ENCODE results near the gene CBLB.

CBLB gene

DNA sequence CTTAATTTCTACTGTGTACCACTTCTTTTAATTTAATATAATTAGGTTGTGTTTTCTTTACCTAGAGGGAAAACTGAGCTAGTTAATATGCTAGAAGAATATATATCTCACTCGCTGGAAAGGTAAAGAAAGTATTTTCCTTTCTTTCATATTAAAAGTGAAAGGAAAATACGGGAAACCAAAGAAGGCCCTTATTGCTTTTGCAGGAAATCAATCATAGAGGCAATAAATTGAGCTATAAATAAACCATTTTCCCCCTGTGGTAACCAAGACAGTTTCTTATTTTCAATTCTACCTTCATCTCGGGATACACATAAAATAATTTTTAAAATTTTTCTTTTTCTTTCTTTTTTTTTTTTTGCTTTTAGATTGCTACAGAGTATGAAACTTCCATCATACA lies 101.6 kb downstream of the CBLB start:
- ATAC-seq (ENCODE audit: low read depth) (no peak), DNase-seq (ENCODE audit: low spot score) (no peak)
- TF ChIP-seq, protein P1, sequence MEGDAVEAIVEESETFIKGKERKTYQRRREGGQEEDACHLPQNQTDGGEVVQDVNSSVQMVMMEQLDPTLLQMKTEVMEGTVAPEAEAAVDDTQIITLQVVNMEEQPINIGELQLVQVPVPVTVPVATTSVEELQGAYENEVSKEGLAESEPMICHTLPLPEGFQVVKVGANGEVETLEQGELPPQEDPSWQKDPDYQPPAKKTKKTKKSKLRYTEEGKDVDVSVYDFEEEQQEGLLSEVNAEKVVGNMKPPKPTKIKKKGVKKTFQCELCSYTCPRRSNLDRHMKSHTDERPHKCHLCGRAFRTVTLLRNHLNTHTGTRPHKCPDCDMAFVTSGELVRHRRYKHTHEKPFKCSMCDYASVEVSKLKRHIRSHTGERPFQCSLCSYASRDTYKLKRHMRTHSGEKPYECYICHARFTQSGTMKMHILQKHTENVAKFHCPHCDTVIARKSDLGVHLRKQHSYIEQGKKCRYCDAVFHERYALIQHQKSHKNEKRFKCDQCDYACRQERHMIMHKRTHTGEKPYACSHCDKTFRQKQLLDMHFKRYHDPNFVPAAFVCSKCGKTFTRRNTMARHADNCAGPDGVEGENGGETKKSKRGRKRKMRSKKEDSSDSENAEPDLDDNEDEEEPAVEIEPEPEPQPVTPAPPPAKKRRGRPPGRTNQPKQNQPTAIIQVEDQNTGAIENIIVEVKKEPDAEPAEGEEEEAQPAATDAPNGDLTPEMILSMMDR (IDR thresholded peaks at IDR 0.05; ENCODE audit: poor library complexity, severe bottlenecking), result no peak
- Histone ChIP-seq H3K36me3 (ENCODE audit: low read depth) (no peaks in the 10 kb centered on the region), H3K9me3 (ENCODE audit: severe bottlenecking) (no peaks in the 10 kb centered on the region), H3K27me3 (ENCODE audit: insufficient read depth, poor library complexity, severe bottlenecking) (no peaks in the 10 kb centered on the region), H3K4me3 (ENCODE audit: severe bottlenecking) (no peak overlapping the region), H3K4me1 (ENCODE audit: insufficient read depth, poor library complexity, severe bottlenecking) (no peaks in the 10 kb centered on the region), H3K27ac (ENCODE audit: poor library complexity, severe bottlenecking) (no peak overlapping the region)

DNA sequence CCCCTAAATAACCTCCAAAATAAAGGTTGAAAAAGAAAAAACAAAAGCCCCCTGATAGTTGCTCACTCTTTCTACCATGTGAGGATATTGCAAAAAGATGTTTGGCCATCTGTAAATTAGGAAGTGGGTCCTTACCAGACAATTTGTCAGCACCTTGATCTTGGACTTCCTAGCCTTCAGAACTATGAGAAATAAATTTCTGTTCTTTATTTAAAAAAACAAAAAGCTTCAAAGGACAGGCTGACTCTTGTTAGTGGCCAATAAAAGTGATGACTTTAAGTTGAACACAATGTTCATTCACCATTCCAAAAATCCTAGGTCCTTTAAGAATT lies 103.5 kb downstream of the CBLB start:
- no peak for DNase-seq (ENCODE audit: low spot score)
- H3K36me3 ChIP-seq (ENCODE audit: low read depth), result no peaks in the 10 kb centered on the region

DNA sequence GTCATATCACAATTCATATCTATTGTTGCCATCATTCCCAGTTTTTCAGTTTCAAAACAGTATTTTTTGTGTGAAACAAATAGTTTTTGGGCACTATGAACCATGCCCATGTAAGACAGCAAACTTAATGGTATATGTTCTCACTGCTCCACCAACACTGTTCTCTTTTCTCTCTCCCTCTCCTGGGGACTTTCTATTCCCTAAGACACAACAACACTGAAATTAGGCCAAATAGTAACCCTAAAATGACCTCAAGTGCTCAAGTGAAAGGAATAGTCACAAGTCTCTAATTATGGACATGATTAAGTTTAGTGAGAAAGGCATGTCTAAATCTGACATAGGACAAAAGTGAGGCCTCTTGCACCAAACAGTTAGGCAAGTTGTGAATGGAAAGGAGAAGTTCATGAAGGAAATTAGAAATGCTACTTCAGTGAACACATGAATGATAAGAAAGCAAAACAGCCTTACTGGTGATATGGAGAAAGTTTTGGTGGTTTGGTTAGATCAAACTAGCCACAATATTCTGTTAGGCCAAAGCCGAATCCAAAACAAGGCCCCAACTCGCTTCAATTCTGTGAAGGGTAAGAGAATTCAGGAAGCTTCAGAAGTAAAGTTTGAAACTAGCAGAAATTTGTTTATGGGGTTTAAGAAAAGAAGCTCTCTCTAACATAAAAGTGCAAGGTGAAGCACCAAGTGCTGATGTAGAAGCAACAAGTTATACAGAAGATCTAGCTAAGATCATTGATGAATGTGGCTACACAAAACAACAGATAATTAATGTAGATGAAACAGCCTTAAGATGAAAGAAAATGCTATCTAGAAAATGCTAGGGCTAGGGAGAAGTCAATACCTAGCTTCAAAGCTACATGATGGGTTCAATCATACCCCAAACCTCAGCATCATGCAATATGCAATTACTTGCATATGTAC lies 104.2 kb downstream of the CBLB start:
- Histone ChIP-seq H3K4me1 (ENCODE audit: insufficient read depth, poor library complexity, severe bottlenecking) (no peaks in the 10 kb centered on the region), H3K4me3 (ENCODE audit: severe bottlenecking) (no peak overlapping the region), H3K27ac (ENCODE audit: poor library complexity, severe bottlenecking) (no peak overlapping the region), H3K36me3 (ENCODE audit: low read depth) (no peaks in the 10 kb centered on the region), H3K27me3 (ENCODE audit: insufficient read depth, poor library complexity, severe bottlenecking) (no peaks in the 10 kb centered on the region), H3K9me3 (ENCODE audit: severe bottlenecking) (peaks cover 2% of the 10 kb centered on the region)
- DNase-seq (ENCODE audit: low spot score) (no peak), ATAC-seq (ENCODE audit: low read depth) (no peak)
- TF ChIP-seq, protein P1 (IDR thresholded peaks at IDR 0.05; ENCODE audit: poor library complexity, severe bottlenecking), result no peak

More for the DNA sequence above, 103.5 kb downstream of the CBLB start:
- no peak for ATAC-seq (ENCODE audit: low read depth)
- no peaks in the 10 kb centered on the region for H3K4me1 ChIP-seq (ENCODE audit: insufficient read depth, poor library complexity, severe bottlenecking)
- TF ChIP-seq, protein P1 (IDR thresholded peaks at IDR 0.05; ENCODE audit: poor library complexity, severe bottlenecking), result no peak
- no peak overlapping the region for H3K4me3 ChIP-seq (ENCODE audit: severe bottlenecking)
- H3K27me3 ChIP-seq (ENCODE audit: insufficient read depth, poor library complexity, severe bottlenecking), result no peaks in the 10 kb centered on the region
- no peak overlapping the region for H3K27ac ChIP-seq (ENCODE audit: poor library complexity, severe bottlenecking)
- peaks cover 2% of the 10 kb centered on the region for H3K9me3 ChIP-seq (ENCODE audit: severe bottlenecking)

DNA sequence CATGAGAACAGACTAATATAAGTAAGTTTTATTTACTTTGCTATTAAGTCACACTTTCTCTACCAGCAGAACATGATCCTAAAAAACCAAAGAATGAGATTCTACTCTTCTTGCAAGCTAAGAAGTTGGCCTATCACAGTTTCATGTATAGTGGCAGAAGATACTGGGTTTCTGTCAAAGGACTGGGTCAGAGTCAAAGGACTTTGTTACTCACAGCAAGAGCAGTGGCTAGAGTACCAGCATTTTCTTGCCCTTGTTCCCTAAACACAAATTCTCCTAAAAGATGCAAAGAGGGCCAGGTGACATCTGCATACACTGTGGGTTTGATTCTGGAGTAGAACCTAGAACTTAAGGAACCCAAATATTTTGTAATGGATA lies 105.2 kb downstream of the CBLB start:
- H3K27ac ChIP-seq (ENCODE audit: poor library complexity, severe bottlenecking), result no peak overlapping the region
- H3K4me3 ChIP-seq (ENCODE audit: severe bottlenecking), result no peak overlapping the region
- ATAC-seq (ENCODE audit: low read depth) (no peak), DNase-seq (ENCODE audit: low spot score) (no peak)
- peaks cover 2% of the 10 kb centered on the region for H3K9me3 ChIP-seq (ENCODE audit: severe bottlenecking)
- no peaks in the 10 kb centered on the region for H3K4me1 ChIP-seq (ENCODE audit: insufficient read depth, poor library complexity, severe bottlenecking)
- TF ChIP-seq, protein P1 (IDR thresholded peaks at IDR 0.05; ENCODE audit: poor library complexity, severe bottlenecking), result no peak
- H3K27me3 ChIP-seq (ENCODE audit: insufficient read depth, poor library complexity, severe bottlenecking), result no peaks in the 10 kb centered on the region
- no peaks in the 10 kb centered on the region for H3K36me3 ChIP-seq (ENCODE audit: low read depth)

Data from RWPE2 (cell line).